ENCODE results near the gene NUP93.

The NUP93 gene

GRCh38 chr16:56729735-56730662 is at the start of gene NUP93:
TSS of gene NUP93 (plus strand) at chr16:56730129. CDS start at chr16:56748248, 18,119 bp downstream.
- Histone ChIP-seq H3K4me1 (ENCODE audit: control insufficient read depth in 1 of 2, insufficient read depth in 2 of 2, low read length in 2 of 2) (peaks cover 12 to 31% of the 10 kb centered on the region in 2 donors), H3K27ac (ENCODE audit: low read length) (peak within 1 kb of the TSS; percentile 89), H3K9me3 (ENCODE audit: control insufficient read depth in 1 of 2, low read length in 2 of 2) (no peaks in the 10 kb centered on the region), H3K36me3 (ENCODE audit: control insufficient read depth in 1 of 2, insufficient read depth in 2 of 2, low read length in 2 of 2) (no peaks in the 10 kb centered on the region), H3K4me3 (ENCODE audit: low read depth in 1 of 2, low read length in 2 of 2) (peak within 1 kb of the TSS; percentile 96 to 98), H3K27me3 (ENCODE audit: low read depth, low read length) (no peaks in the 10 kb centered on the region)

- Histone ChIP-seq H3K27ac (ENCODE audit: low read length) (peak within 1 kb of the TSS; percentile 95), H3K36me3 (ENCODE audit: control insufficient read depth in 1 of 2, insufficient read depth in 2 of 2, low read length in 2 of 2) (no peaks in the 10 kb centered on the region), H3K4me3 (ENCODE audit: low read depth in 1 of 2, low read length in 2 of 2) (peak within 1 kb of the TSS; percentile 65 to 97), H3K9me3 (ENCODE audit: control insufficient read depth in 1 of 2, low read length in 2 of 2) (no peaks in the 10 kb centered on the region), H3K4me1 (ENCODE audit: control insufficient read depth in 1 of 2, insufficient read depth in 2 of 2, low read length in 2 of 2) (peaks cover 0 to 11% of the 10 kb centered on the region in 2 donors), H3K27me3 (ENCODE audit: low read depth, low read length) (no peaks in the 10 kb centered on the region)
These were observed 47.8 kb upstream of the NUP93 start, which contains the start of gene MT1X for GRCh38 chr16:56681939-56682702. TSS of gene MT1X (plus strand) at chr16:56682470. CDS start at chr16:56682541, 71 bp downstream.

- H3K27me3 ChIP-seq (ENCODE audit: low read depth, low read length), result no peaks in the 10 kb centered on the region
- peak overlapping the region; percentile 95 for H3K27ac ChIP-seq (ENCODE audit: low read length)
- H3K9me3 ChIP-seq (ENCODE audit: control insufficient read depth in 1 of 2, low read length in 2 of 2), result no peaks in the 10 kb centered on the region
- H3K4me3 ChIP-seq (ENCODE audit: low read depth in 1 of 2, low read length in 2 of 2), result peak overlapping the region; percentile 65 to 97
- peaks cover 0 to 11% of the 10 kb centered on the region in 2 donors for H3K4me1 ChIP-seq (ENCODE audit: control insufficient read depth in 1 of 2, insufficient read depth in 2 of 2, low read length in 2 of 2)
- H3K36me3 ChIP-seq (ENCODE audit: control insufficient read depth in 1 of 2, insufficient read depth in 2 of 2, low read length in 2 of 2), result no peaks in the 10 kb centered on the region
These were observed 47.1 kb upstream of the NUP93 start for GRCh38 chr16:56682703-56683397.

GRCh38 chr16:56683424-56684172 is 46.3 kb upstream of the NUP93 start:
- Histone ChIP-seq H3K4me3 (ENCODE audit: low read depth in 1 of 2, low read length in 2 of 2) (peak overlapping the region; percentile 65 to 97), H3K36me3 (ENCODE audit: control insufficient read depth in 1 of 2, insufficient read depth in 2 of 2, low read length in 2 of 2) (no peaks in the 10 kb centered on the region), H3K9me3 (ENCODE audit: control insufficient read depth in 1 of 2, low read length in 2 of 2) (no peaks in the 10 kb centered on the region), H3K4me1 (ENCODE audit: control insufficient read depth in 1 of 2, insufficient read depth in 2 of 2, low read length in 2 of 2) (peaks cover 0 to 11% of the 10 kb centered on the region in 2 donors), H3K27me3 (ENCODE audit: low read depth, low read length) (no peaks in the 10 kb centered on the region), H3K27ac (ENCODE audit: low read length) (peak overlapping the region; percentile 95)

GRCh38 chr16:56684256-56684925 is 45.5 kb upstream of the NUP93 start:
- Histone ChIP-seq H3K27ac (ENCODE audit: low read length) (peak overlapping the region; percentile 14), H3K4me1 (ENCODE audit: control insufficient read depth in 1 of 2, insufficient read depth in 2 of 2, low read length in 2 of 2) (peaks cover 0 to 11% of the 10 kb centered on the region in 2 donors), H3K27me3 (ENCODE audit: low read depth, low read length) (no peaks in the 10 kb centered on the region), H3K9me3 (ENCODE audit: control insufficient read depth in 1 of 2, low read length in 2 of 2) (no peaks in the 10 kb centered on the region), H3K36me3 (ENCODE audit: control insufficient read depth in 1 of 2, insufficient read depth in 2 of 2, low read length in 2 of 2) (no peaks in the 10 kb centered on the region), H3K4me3 (ENCODE audit: low read depth in 1 of 2, low read length in 2 of 2) (peak overlapping the region; percentile 65 to 97)

GRCh38 chr16:56684926-56685590 is 44.9 kb upstream of the NUP93 start:
- H3K36me3 ChIP-seq (ENCODE audit: control insufficient read depth in 1 of 2, insufficient read depth in 2 of 2, low read length in 2 of 2), result no peaks in the 10 kb centered on the region
- H3K27ac ChIP-seq (ENCODE audit: low read length), result peak overlapping the region; percentile 14
- peaks cover 0 to 11% of the 10 kb centered on the region in 2 donors for H3K4me1 ChIP-seq (ENCODE audit: control insufficient read depth in 1 of 2, insufficient read depth in 2 of 2, low read length in 2 of 2)
- H3K9me3 ChIP-seq (ENCODE audit: control insufficient read depth in 1 of 2, low read length in 2 of 2), result no peaks in the 10 kb centered on the region
- no peaks in the 10 kb centered on the region for H3K27me3 ChIP-seq (ENCODE audit: low read depth, low read length)
- no peak overlapping the region for H3K4me3 ChIP-seq (ENCODE audit: low read depth in 1 of 2, low read length in 2 of 2)

- peaks cover 0 to 11% of the 10 kb centered on the region in 2 donors for H3K4me1 ChIP-seq (ENCODE audit: control insufficient read depth in 1 of 2, insufficient read depth in 2 of 2, low read length in 2 of 2)
- no peak overlapping the region for H3K4me3 ChIP-seq (ENCODE audit: low read depth in 1 of 2, low read length in 2 of 2)
- H3K9me3 ChIP-seq (ENCODE audit: control insufficient read depth in 1 of 2, low read length in 2 of 2), result no peaks in the 10 kb centered on the region
- H3K36me3 ChIP-seq (ENCODE audit: control insufficient read depth in 1 of 2, insufficient read depth in 2 of 2, low read length in 2 of 2), result no peaks in the 10 kb centered on the region
- H3K27ac ChIP-seq (ENCODE audit: low read length), result no peak overlapping the region
- no peaks in the 10 kb centered on the region for H3K27me3 ChIP-seq (ENCODE audit: low read depth, low read length)
These were observed 43.2 kb upstream of the NUP93 start for GRCh38 chr16:56686758-56687157.

- H3K27ac ChIP-seq (ENCODE audit: low read length), result no peak overlapping the region
- no peaks in the 10 kb centered on the region for H3K36me3 ChIP-seq (ENCODE audit: control insufficient read depth in 1 of 2, insufficient read depth in 2 of 2, low read length in 2 of 2)
- H3K4me3 ChIP-seq (ENCODE audit: low read depth in 1 of 2, low read length in 2 of 2), result no peak overlapping the region
- no peaks in the 10 kb centered on the region for H3K4me1 ChIP-seq (ENCODE audit: control insufficient read depth in 1 of 2, insufficient read depth in 2 of 2, low read length in 2 of 2)
- no peaks in the 10 kb centered on the region for H3K9me3 ChIP-seq (ENCODE audit: control insufficient read depth in 1 of 2, low read length in 2 of 2)
- H3K27me3 ChIP-seq (ENCODE audit: low read depth, low read length), result no peaks in the 10 kb centered on the region
These were observed 41.2 kb upstream of the NUP93 start for GRCh38 chr16:56688762-56689161.

GRCh38 chr16:56689171-56689570 is 40.8 kb upstream of the NUP93 start:
- H3K4me1 ChIP-seq (ENCODE audit: control insufficient read depth in 1 of 2, insufficient read depth in 2 of 2, low read length in 2 of 2), result no peaks in the 10 kb centered on the region
- H3K27me3 ChIP-seq (ENCODE audit: low read depth, low read length), result no peaks in the 10 kb centered on the region
- no peak overlapping the region for H3K27ac ChIP-seq (ENCODE audit: low read length)
- H3K9me3 ChIP-seq (ENCODE audit: control insufficient read depth in 1 of 2, low read length in 2 of 2), result no peaks in the 10 kb centered on the region
- H3K4me3 ChIP-seq (ENCODE audit: low read depth in 1 of 2, low read length in 2 of 2), result no peak overlapping the region
- H3K36me3 ChIP-seq (ENCODE audit: control insufficient read depth in 1 of 2, insufficient read depth in 2 of 2, low read length in 2 of 2), result no peaks in the 10 kb centered on the region

Data from muscle layer of duodenum (tissue), 2 donors.